HuH-7.5 (cell line): ENCODE measurements around the gene PLEKHA6.

ENCODE experiments used
- DNase-seq: peaks from one replicate; pipeline ENCODE4 v3.0.0; 2011; ENCODE audit warnings: low spot score

PLEKHA6 gene

DNA sequence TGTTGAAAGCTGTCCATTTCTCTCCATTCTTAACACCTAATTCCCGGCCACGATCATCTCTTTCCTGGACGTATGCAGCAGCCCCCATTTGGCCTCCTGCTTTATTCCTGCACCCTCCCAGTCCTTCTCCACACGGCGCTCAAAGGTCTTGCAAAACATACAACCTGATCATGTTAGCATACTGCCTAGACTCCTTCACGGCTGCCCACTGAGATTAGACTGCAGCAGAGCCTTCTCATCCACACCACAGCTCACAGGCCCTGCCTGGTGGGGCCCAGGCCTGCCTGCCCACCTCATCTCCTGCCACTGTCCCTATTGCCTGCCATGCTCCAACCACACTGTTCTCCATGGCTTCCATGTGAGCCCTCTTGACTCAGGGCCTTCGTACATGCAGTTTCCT lies 148.7 kb downstream of the PLEKHA6 start:
- no peak for DNase-seq

DNA sequence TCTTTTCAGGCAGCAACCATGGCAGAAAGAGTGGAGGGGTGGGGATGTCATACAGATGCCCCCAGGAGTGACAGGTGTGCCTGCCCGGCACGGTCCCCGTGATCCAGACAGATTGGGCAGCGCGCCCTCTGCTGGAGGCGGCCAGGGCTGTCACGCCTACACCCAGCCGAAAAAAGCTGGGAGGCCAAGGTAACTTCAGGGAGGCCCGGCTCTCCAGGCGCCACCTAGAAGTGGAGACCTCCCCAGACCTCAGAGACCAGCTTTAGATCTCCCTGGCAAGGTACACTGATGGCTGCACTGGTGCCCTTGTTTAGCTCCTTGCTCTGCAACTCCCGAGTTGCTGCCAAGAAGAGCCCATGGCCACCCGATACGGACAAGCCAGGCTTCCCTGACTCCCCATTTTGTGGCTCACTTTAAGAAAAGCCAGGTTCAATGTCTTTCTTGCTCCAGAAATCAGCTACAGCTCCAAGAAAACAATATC lies 152.6 kb downstream of the PLEKHA6 start:
- DNase-seq, result peak; percentile 75

DNA sequence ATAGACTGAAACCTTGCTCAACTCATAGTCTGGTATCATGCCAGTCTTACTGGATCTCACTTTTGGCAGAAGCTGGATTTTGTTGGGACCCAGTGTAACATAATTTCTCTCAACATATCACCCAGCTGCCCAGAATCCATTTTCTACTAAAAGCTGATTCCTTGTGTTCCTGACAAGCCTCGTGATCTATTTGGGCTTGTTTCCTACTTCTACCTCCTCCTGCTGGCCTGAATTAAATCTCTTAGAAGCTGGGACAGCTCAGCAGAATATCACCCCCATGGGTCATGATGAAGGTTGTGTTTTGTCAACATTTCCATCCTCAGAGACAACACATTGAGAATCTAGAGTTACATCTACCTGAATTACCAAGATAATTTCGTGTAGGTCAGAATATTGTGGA lies 153.6 kb downstream of the PLEKHA6 start:
- DNase-seq, result no peak

DNA sequence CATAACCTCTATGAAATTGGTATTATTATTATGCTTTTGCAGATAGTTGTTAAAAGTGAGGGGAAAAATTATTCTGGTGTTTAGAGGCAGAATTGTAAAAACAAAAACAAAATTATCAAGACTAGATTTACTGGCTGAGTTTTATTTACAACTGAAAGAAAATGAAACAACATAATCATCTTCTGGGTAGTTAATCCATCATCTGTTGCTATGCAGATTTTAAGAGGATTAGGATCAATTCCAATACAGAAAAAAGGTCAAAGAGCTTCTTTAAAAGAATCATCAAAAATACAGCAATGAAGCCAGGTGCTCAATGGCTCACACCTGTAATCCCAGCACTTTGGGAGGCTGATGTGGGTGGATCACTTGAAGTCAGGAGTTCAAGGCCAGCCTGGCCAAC lies 154.2 kb downstream of the PLEKHA6 start:
- DNase-seq, result no peak

DNA sequence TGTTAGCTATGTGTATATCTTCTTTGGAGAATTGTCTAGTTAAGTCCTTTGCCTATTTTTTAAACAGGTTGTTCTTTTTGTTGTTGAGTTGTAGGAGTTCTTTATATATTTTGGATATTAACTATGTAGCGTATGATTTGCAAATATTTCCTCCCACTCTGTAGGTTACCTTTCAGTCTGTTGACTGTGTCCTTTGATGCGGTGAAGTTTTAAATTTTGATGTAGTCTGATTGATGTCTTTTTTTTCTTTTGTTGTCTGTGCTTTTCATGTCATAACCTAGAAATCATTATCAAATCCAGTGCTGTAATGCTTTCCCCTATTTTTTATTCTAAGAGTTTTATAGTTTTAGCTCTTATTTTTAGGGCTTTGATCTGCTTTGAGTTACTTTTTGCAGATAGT lies 154.8 kb downstream of the PLEKHA6 start:
- no peak for DNase-seq

DNA sequence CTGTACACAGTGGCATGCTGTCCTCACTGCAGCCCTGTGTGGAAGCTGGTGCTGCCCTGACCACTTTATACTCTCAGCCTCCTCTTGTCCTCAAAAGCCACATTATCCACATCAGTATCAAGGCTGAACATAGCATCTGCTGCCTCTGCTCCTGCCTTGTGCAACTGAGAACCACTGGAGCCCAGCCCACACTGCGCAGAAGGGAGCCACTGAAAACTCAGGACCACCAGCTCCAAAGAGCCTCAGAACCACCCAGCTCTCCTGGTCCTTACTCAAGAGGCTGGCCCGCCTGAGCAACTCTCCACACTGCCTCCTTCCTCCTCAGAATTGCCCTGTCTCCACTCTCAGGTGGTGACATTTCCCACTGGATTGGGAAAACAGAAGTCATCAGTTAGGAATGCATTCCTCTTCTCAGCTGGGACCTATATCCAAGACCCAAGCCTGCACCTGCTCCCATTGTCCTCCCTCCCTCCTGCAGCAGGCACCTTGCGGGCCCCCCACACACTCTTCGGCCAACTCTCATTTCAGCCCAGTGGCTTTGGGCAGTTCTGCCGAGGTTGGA lies 156.4 kb downstream of the PLEKHA6 start:
- no peak for DNase-seq

DNA sequence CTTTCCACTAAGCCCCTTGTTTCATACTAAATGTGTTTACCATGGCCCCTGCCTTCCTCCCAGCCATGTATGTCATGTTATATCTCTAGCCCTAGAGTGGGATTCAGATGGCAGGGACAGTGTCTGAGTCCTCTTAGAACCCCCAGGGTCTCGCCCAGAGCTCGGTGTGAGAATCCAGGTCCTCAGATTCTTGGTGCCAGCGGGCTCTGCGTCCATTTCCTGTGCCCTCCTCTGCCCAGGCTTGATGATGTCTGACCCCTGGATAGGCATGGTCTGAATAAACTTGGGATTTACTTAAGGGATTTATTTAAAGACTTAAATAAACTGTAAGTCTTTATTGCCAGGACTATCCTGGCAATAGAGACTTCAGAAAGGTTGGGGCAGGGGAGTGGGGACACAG lies 157.2 kb downstream of the PLEKHA6 start:
- DNase-seq, result no peak

DNA sequence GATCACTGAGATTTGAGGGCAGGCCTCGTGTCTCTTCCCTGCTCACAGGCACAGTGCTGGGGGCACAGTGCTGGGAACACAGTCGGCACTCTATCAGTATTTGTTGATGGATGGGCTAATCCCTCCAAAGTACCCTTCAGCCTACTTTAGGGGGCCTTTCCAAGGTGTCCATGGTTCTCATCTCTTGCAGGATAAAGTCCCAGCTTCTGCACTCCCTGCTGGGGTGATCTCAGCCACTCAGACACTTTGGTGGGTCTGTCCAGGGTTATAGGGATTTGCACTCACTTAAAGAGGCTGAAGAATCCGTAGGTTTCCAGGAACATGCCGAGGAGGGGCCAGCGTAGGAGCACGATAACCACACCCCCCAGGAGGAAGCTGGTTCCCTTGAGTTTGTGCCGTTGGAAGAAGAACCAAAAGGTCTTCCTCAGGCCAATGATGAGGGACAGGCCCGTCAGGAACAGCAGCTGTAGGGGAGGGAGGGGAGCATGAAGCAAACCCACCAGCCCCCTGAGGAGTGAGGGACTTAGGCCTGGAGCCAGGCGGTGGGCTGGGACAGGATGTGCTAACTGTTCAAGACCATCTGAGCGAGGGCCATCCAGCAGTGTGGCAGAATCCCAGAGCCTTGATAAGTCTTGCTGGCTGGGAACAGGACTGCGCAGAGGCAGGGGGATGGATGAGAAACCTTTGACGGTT lies 158.2 kb downstream of the PLEKHA6 start:
- DNase-seq, result no peak

DNA sequence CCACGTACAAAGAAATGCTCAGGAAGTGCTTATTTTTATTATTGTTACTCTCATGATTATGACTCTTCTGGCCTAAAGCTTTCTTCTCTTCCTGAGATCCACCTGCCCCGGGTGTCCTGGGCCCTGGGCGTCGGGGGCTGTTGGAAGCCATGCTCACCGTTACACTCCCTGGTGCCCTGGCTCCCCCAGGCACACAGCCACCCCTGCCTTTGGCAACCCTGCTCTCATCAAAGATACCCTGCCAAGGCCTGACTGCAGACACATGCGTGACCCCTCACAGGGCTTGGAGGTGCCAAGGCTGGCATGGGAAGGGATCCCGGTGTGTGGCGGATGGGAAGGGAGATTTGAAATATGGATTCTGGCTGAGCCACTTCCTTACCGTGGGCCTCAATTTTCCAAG lies 160.2 kb downstream of the PLEKHA6 start:
- DNase-seq, result no peak

DNA sequence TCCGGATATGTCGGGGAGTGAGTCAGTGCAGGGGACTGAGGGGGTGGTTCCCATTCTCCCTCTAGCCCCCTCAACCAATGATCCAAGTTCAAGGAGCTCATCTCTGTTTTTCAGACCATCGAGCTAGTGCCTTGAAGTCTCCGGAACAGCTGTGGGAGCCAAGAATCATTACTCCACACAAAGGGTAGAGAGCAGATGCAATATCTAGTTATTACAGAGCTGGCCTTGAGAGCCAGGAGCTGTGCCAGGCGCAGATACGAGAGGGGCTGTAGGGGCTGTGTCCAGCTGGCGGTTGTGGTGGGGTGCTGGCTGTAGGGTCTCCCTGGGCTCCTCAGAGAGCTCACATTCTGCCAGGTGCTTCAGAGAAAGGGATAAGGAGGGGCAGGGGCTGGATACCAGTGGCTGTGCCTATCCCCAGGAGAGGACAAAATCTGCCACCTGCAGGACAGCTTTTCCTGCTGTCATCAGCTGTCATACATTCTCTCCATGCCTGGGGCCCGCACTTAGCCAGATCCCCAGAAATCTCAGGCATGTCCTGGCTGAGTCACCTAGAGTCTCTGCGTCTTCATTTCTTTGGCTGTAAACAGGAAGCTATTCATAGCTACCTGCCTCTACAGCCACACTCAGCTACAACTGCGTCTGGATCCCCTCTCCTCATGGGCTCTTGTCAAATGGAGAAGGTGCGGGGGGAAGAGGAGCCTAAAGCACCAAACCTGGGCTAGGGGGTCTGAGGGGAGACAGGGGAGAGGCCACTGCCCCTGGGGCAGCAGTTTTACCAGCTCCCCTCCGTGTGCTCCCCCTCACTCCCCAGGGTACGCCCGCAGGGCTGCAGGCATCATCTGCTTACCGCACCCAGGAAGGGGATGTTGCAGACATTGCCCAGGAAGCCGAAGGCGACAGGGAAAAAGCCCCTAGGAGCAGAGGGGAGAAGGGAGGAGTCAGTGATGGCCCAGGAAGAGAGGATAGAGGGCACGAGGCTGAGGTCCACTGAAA lies 161.1 kb downstream of the PLEKHA6 start:
- DNase-seq, result no peak

DNA sequence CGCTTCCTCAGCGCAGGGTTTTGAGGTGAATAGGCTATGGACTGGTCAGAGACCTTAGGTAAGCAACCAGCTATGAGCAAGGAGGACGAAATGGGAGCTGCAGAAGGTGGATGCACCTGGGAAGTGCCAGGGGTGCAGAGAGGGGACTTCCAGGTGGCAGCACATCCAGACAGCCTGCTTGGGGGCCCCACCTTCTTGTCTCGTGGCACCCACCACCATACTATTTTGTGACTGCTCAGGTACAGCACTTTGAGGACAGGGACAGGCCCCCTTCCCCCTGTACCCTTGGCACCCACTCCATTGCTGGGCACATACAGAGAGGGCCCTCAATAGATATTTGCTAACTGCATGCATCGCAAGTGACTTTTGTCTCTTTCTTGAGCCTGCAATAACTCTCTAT lies 162.7 kb downstream of the PLEKHA6 start:
- DNase-seq, result no peak

DNA sequence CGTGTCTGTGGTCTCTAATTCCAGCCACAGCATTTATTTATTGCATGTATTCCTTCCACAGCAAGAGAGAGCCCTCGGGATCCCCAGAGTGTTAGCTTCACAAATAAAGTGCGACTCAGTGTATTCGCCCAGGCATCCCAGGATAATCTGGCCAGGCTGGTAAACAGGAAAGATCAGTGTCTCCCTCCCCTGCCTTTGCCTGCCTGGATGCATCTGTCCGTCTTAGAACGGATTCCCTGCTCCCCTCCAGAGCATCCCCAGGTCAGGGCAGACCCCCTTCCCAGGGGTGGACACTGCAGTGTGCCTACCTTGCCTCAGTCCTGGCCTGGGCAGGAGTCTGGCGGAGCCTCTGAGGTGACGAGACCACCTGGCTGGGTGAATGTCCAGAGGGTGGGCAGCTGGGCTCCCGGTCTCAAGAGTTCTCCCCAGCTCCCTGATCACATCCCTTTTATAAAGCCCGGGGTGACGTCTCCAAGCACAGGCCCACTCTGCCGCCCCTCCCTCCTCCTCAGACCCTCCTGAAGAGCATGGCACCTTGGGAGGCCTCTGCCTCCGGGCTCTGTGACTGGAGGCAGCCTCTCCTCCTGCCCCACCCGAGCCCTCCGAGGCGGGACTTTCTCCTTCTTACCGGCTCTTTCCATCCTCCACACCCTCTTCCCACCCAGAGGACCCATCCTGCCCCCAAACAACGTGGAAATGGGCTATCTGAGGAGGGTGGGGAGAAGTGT lies 163.5 kb downstream of the PLEKHA6 start, which contains the start of gene KISS1:
Gene KISS1 (minus strand): TSS at position 424 of the 728 bp plus-strand sequence. CDS start 3,615 bp downstream, outside the sequence.
- no peak for DNase-seq

DNA sequence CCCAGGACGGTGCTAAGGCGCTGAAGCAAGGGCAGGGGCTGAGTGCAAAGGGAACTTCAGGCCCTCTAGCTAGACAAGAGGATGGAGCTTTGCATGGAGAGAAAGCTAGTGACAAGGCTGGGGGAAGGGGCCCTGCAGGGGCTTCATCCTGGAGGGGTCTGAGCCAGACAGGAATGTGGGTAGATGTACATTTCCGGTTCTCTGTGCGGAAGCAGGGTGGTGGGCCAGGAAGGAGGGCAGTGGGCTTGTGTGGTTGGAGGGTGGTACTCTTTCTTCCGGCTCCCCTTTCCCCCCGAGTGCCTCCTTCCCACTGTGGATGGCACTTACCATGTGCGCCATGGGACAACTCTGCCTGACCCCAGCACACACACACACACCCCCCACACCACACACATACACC lies 165.0 kb downstream of the PLEKHA6 start:
- DNase-seq, result no peak

DNA sequence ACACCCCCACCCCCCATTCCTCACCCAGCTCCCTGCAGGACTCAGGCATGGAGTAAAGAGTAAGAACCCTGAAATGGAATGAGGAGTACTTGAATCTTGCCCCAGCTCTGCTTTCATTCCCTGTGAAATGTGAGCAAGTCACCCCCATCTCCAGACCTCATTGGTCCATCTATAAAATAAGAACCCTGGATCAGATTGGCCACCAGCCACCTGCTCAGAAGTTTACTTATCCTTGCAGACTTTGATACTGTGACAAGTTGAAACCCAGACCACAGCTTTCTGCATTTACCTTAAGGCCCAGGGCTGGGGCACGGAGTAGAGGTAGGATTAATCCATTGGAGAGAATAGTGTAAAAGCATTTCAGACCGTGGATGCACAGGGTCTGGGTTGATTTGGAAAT lies 165.6 kb downstream of the PLEKHA6 start:
- no peak for DNase-seq

DNA sequence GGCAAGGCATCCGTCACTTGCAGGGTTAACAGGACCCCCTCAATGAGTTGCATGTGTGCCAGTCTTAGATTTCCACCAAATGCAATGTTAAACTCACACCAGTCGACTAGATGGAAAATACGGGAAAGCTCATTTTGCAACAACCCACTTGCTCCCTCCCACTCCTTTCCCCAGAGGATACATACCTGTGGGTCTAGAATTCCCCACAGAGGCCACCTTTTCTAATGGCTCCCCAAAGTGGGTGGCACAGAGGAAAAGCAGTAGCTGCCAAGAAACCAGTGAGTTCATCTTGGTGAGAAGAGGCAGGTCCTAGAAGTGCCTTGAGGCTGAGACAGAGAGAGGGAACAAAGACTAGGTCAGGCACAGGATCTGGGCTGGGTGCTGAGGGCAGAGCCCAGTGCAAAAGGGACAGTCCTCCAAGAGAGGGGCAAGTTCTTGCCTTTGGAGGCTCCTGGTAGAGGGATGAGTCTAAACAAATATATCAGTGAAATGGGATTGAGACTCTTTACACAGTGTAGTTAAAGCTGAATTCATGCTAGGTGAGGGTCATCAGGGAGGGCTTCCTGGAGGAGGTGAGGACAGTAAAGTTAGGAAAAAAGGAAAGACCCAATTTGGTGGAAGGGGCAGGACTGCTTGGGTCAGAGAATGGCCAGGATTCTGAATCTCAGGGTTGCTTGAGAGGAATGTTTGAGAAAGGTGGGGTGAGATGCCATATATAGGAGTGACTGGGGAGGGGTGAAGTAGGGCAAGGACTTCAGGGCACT lies 167.0 kb downstream of the PLEKHA6 start:
- no peak for DNase-seq

DNA sequence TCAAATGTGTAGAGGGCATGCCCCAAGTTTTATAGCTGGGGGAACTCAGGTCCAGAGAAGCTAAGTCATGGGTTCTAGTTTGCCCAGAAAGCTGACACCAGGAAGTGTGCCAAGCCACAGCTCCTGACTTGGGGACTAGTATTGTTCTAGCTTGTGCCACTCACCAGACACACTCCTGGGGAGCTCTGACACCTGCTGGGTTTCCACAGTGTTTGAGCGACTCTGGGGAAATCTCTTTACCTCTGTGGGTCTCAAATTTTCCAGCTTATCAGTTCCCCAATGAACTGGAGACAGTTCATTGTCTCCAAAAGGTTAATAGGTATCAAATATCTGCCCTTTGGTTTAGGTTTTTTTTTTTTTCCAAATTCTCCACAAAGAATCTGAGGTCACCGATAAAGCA lies 167.7 kb downstream of the PLEKHA6 start:
- DNase-seq, result no peak

DNA sequence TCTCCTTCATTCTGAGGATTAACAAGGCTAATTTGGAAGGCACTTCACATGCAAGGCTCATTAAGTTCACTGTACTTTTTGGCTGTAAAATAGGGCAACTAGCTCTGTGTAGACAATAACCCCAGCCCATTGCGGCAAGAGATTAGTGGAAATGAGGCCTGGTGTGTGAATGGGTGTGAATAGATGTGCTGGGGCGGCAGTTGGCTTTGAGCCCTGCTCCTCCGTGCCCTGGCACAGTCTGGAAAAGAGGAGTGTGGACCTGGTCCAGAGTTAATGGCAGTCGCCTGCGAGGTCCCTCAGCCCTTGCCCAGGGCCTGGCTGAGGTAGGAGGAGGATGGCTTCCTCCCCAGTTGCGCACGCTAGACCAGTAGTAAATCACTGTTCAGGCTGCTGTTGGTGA lies 168.3 kb downstream of the PLEKHA6 start:
- no peak for DNase-seq

DNA sequence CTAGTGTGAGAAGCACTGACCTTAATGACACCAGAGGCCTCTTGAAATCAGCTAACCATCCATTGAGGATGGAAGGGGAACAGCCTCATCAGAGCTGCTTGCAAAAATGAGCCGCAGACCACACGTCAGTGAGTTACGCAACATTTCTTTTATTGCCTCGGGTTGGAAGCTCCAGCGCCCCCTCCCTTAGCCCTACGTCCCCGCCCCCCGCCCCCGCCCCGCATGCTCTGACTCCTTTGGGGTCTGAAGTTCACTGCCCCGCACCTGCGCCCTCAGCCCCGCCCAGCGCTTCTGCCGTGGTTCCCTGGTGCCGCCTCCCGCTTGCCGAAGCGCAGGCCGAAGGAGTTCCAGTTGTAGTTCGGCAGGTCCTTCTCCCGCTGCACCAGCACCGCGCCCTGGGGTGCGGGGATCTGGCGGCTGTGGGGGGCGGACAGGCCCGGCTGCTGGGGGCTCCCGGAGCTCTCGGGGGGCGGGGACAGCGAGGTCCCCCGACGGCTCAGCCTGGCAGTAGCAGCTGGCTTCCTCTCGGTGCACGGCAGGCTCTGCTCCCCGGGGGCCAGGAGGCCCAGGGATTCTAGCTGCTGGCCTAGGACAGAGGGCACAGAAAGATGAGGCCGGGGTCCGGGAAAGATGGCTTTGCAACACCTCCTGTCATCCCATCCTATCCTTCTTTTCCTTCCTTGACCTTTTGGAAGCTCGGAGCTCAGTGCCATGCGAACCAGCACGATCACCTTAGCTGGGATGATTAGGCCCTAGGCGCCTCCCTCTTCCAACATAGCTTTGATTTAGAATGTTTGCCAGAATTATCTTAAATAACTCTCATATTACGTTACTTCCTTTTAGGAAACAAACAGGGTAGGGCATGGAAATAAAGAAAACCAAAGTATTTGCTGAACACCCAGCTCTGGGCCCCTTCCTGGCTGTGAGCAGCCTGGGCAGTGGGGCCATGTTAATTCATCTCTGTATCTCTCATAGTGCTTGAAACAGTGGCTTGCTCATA lies 169.2 kb downstream of the PLEKHA6 start:
- DNase-seq, result peak; percentile 41

DNA sequence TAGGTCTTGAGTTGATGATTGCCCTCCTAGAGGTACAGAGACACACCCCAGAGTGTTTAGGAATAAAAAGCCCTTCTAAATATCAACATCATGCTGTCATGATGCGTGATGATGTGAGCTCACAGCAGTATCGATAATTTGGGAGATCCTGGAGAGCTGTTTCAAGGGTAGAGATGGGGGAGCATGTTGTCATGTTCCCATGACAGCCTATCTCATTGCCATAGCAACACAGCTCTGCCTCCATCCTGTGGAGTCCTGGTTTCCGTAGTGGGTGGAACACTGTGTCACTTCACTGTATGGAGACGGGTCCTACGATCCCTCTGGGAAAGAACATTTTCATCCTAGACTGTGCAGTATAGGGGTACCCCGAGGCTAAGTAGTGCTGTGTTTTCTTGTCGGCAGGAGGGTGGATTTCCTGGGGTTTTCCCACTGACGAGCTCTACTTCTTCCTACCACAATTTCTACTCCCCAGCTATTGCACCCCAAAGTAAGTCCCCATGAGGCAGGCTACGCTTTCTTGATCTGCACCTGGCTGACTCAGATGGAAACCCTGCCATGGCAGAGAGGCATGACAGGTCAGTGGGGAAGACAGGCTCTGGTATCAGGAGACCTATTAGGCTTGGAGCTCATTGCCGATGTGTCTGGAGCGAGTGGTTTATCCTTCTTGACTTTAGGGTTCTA lies 170.6 kb downstream of the PLEKHA6 start:
- no peak for DNase-seq
